Motor neuron (in vitro differentiated cells): ENCODE measurements around the gene GRAP2. TPM values are rescaled to one million over a fixed set of nuclear protein-coding genes. Genes with fewer than 3 reads are reported as not detected.

ENCODE experiments used
- ATAC-seq, 8 experiments: fragments of 200-7000 bp; cut with Tn5 transposase; replicated peaks in 6 of 8; 2 replicates each; pipeline ENCODE4 v1.8.0; 2021; ENCODE audit warnings: mild to moderate bottlenecking in 8 of 8, moderate library complexity in 8 of 8
- H3K27ac ChIP-seq, 2 donors: fragments of 250-450 bp; sonication (Bioruptor Pico); 2 replicates each; pipeline ENCODE4 v1.9.0; 2021; ENCODE audit warnings: antibody characterized with exemption in 2 of 2, mild to moderate bottlenecking in 2 of 2, moderate library complexity in 1 of 2
- H3K4me1 ChIP-seq, 2 donors: fragments of 250-450 bp; sonication (Bioruptor Pico); replicated peaks in 1 of 2; 2 replicates each; pipeline ENCODE4 v1.6.1; 2021; ENCODE audit warnings: antibody characterized with exemption in 2 of 2, mild to moderate bottlenecking in 2 of 2, moderate library complexity in 1 of 2
- H3K4me3 ChIP-seq, 5 donors: fragments of 250-450 bp; sonication (Bioruptor Pico); 2 replicates each; pipeline ENCODE4 v1.9.0; 2021; ENCODE audit warnings: antibody characterized with exemption in 5 of 5, mild to moderate bottlenecking in 5 of 5, moderate library complexity in 4 of 5
- WGBS, 10 experiments: fragments of 450-650 bp; shearing (Covaris generic); methylation state at CpG; one replicate each; pipeline ENCODE4 v1.0.0; 2022; 5-methylcytosine and 5-hydroxymethylcytosine counted together
- in situ Hi-C, 9 experiments: fragments of 400-800 bp; cut with MboI; loops; one replicate each; pipeline ENCODE4 v1.15.0; 2021; ENCODE audit warnings: low sequenced_read_pairs in 9 of 9, low pct_unique_long_range_greater_than_20kb in 2 of 9; ENCODE audit not compliant: unreplicated experiment in 9 of 9
- total RNA-seq, 8 experiments: library from RNA; unstranded; fragments of 300-600 nt; gene quantifications; 2 replicates each; pipeline versions ENCODE4 v1.2.3 to v1.2.4, GENCODE V29; 2022

Gene GRAP2
- total RNA-seq, 8 experiments from 2014 or later = 0.46 to 1.2 (median 0.76) TPM; not detected in 3

GRCh38 chr22:39958949-39959639 lies 58.2 kb downstream of the GRAP2 start:
- WGBS, 10 experiments = 33 to 98% (median 78%) methylated on average over 1 to 8 of the region's 11 CpGs; no CpG with 5 or more reads in 1 of the 10 experiments
- peaks cover 7 to 17% of the 10 kb centered on the region in 2 donors for H3K4me1 ChIP-seq
- peak in 6 of 8 experiments; percentile 18 to 62 (median 25) for ATAC-seq
- in situ Hi-C loops = no loop called here
- H3K4me3 ChIP-seq = no peak overlapping the region
- H3K27ac ChIP-seq = peak overlapping the region in 1 of 2 donors; percentile 39

GRCh38 chr22:39959640-39960447 lies 59.0 kb downstream of the GRAP2 start, which contains the start of gene TMA7B:
Gene TMA7B, plus strand, starts transcription at chr22:39960397. Its CDS starts 3,978 bp downstream, at chr22:39964375.
- 18 to 85% (median 47%) methylated on average over 1 to 7 of the region's 14 CpGs; no CpG with 5 or more reads in 1 of the 10 experiments for WGBS, 10 experiments
- ATAC-seq = peak; percentile 89 to 98 (median 97)
- Histone ChIP-seq H3K4me1 (peaks cover 7 to 17% of the 10 kb centered on the region in 2 donors), H3K27ac (peak within 1 kb of the TSS in 1 of 2 donors; percentile 39), H3K4me3 (no peak within 1 kb of the TSS)
- in situ Hi-C loops = no loop called here

- peak in 2 of 8 experiments; percentile 44 to 74 for ATAC-seq
- 13 to 100% (median 75%) methylated on average over 1 to 11 of the region's 13 CpGs; no CpG with 5 or more reads in 2 of the 10 experiments for WGBS, 10 experiments
- peaks cover 7 to 17% of the 10 kb centered on the region in 2 donors for H3K4me1 ChIP-seq
- H3K27ac ChIP-seq = no peak overlapping the region
- in situ Hi-C loops = no loop called here
- H3K4me3 ChIP-seq = no peak overlapping the region
Observed at GRCh38 chr22:39960791-39961746, 60.2 kb downstream of the GRAP2 start.

DNA sequence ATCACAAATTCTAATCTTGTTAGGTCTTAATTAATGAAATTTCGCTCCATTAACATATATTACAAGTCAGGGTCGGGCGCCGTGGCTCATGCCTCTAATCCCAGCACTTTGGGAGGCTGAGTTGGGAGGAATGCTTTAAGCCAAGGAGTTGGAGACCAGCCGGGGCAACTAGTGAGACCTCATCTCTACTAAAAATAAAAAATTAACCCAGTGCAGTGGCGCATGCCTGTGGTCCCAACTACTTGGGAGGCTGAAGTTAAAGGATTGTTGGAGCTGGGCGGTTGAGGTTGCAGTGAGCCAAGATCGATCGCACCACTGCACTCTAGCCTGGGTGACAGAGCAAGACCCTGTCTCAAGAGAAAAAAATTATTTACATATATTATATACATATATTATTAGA lies 61.2 kb downstream of the GRAP2 start:
- H3K4me1 ChIP-seq = peaks cover 7 to 17% of the 10 kb centered on the region in 2 donors
- H3K4me3 ChIP-seq = no peak overlapping the region
- in situ Hi-C loops = no loop called here
- no peak for ATAC-seq
- WGBS, 10 experiments = 20 to 96% (median 74%) methylated on average over 1 to 9 of the region's 9 CpGs; no CpG with 5 or more reads in 2 of the 10 experiments
- no peak overlapping the region for H3K27ac ChIP-seq

DNA sequence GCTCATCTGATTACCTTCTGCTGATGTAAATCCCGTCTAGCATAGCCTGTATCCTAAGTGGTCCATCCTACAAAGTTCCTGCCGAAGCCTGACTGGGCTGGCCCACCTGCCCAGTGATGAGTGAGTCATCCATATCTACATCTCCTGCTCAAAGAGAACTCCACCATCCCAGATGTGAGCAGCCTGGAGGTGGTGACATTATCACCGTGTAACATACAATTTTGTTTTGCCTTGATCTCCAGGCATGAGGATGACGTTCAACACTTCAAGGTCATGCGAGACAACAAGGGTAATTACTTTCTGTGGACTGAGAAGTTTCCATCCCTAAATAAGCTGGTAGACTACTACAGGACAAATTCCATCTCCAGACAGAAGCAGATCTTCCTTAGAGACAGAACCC lies 64.9 kb downstream of the GRAP2 start:
- in situ Hi-C loops = no loop called here
- 17 to 100% (median 76%) methylated on average over 1 to 5 of the region's 5 CpGs; no CpG with 5 or more reads in 5 of the 10 experiments for WGBS, 10 experiments
- Histone ChIP-seq H3K4me3 (no peak overlapping the region), H3K27ac (no peak overlapping the region), H3K4me1 (peaks cover 0 to 4% of the 10 kb centered on the region in 2 donors)
- ATAC-seq = no peak

GRCh38 chr22:39966470-39966869 lies 65.6 kb downstream of the GRAP2 start:
- H3K4me3 ChIP-seq = no peak overlapping the region
- WGBS, 10 experiments = 60 to 100% (median 83%) methylated on average over 1 to 2 of the region's 2 CpGs; no CpG with 5 or more reads in 3 of the 10 experiments
- peaks cover 0 to 4% of the 10 kb centered on the region in 2 donors for H3K4me1 ChIP-seq
- in situ Hi-C loops = no loop called here
- ATAC-seq = no peak
- H3K27ac ChIP-seq = no peak overlapping the region

DNA sequence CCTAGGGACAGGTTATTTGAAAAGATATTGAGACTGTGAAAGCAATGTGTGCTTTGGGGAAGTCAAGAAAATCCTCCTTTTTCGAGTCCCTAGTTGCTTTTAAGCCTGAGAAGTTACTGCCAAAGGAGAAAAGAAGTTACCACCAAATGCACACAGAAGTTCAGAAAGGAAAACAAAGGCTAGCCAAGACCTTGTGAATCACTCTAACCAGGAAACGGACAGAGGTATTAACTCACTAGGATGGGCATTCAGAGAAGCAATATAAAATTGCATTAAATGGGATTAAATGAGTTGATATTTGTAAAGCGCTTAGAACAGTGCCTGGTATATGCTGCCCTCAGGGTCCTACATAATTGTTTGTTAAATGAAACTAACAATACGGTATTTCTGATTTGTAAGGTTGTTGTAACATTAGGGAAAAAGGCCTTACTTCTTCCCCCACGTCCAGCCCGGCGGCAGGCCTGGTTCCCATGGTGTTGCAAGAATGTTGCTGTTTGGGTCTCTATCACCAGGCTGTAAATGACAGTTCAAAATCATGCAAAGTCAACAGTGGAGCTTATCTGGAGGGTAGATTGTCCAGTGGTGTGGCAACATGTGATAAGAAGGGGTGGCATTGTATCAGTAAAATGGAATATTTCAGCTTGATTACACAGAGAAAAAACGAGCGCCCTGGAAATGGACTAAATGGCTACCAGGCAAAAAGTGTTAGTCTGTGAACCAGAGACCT lies 66.4 kb downstream of the GRAP2 start:
- in situ Hi-C loops = no loop called here
- WGBS, 10 experiments = 41 to 89% (median 57%) methylated on average over 1 to 9 of the region's 9 CpGs
- Histone ChIP-seq H3K4me3 (no peak overlapping the region), H3K27ac (no peak overlapping the region), H3K4me1 (peaks cover 0 to 4% of the 10 kb centered on the region in 2 donors)
- ATAC-seq = no peak

- peak in 3 of 8 experiments; percentile 39 to 88 (median 53) for ATAC-seq
- 0 to 80% (median 36%) methylated on average over 1 to 10 of the region's 20 CpGs; no CpG with 5 or more reads in 2 of the 10 experiments for WGBS, 10 experiments
- Histone ChIP-seq H3K27ac (no peak overlapping the region), H3K4me3 (no peak overlapping the region), H3K4me1 (peaks cover 3 to 4% of the 10 kb centered on the region in 2 donors)
- in situ Hi-C loops = no loop called here
Observed at GRCh38 chr22:39967996-39968972, 67.4 kb downstream of the GRAP2 start.

- 60 to 90% (median 83%) methylated on average over 1 to 6 of the region's 10 CpGs; no CpG with 5 or more reads in 5 of the 10 experiments for WGBS, 10 experiments
- in situ Hi-C loops = no loop called here
- Histone ChIP-seq H3K27ac (no peak overlapping the region), H3K4me1 (peaks cover 3 to 4% of the 10 kb centered on the region in 2 donors), H3K4me3 (no peak overlapping the region)
- ATAC-seq = no peak
Observed at GRCh38 chr22:39970742-39971141, 69.9 kb downstream of the GRAP2 start.

DNA sequence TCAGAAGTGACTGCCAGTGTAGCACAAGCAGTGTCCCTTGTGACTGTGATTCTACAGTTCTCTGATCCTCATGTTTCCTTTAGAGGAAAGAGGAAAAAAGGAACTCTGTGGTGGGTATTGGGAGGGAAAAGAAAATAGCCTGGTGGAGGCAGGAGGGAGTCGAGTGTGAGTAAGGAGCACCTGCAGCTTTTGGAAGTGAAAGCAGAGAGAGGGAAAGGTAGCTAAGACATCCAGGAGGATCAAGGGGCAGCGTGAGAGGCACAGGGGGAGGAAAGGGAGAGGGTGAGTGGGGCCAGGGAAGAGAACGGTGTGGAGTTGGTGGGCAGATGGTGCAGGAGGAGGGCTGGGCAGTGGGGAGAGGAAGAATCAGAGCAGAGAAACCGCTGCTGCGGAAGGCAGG lies 71.8 kb downstream of the GRAP2 start:
- in situ Hi-C loops = no loop called here
- 23 to 60% (median 43%) methylated on average over 2 to 5 of the region's 5 CpGs; no CpG with 5 or more reads in 3 of the 10 experiments for WGBS, 10 experiments
- H3K4me3 ChIP-seq = no peak overlapping the region

GRCh38 chr22:39973656-39974055 lies 72.8 kb downstream of the GRAP2 start:
- Histone ChIP-seq H3K27ac (no peak overlapping the region), H3K4me1 (peaks cover 3% of the 10 kb centered on the region in 2 donors), H3K4me3 (no peak overlapping the region)
- no peak for ATAC-seq
- in situ Hi-C loops = no loop called here
- 33 to 100% (median 75%) methylated on average over 1 to 4 of the region's 5 CpGs; no CpG with 5 or more reads in 3 of the 10 experiments for WGBS, 10 experiments

More for the DNA sequence above, 71.8 kb downstream of the GRAP2 start:
- no peak overlapping the region for H3K27ac ChIP-seq
- H3K4me1 ChIP-seq = peaks cover 3 to 4% of the 10 kb centered on the region in 2 donors
- no peak for ATAC-seq
